Measurements from ENCODE around the gene JAG1.

The JAG1 gene

DNA sequence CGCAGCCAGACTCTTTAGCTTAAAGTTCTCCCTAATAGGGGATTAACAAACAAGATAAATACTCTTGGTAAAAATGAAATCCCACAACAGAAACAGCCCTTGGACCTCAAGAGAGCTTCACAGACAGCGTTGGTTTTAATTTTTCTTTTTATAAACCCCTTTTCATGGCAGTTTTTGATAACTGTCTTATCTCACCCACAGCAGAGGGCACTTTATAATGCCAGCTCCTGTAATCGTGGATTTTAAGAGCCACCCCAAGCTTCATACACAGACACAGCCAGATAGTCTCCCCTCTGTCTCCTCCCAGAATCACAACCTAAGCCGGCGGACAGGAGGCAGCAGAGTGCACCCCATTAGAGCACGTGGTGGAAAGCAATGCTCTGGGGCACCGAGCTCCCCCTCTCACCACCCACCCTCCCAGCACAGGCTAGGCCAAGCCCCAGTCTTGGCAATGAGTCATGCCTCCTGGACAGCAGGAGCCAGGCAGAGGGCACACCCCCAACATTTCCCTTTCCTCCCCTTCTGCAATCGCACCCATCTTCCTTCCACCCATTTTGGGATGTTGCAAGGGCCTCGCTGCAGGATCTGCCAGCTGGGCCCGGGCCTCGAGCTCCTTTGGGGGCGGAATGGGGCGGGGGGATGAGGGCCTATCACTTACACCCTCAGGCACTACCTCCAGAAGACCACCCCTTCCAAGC is 2.4 kb downstream of the JAG1 start:
- Histone ChIP-seq H3K9ac (ENCODE audit: low read depth, low read length) (no peak overlapping the region), H3K4me2 (ENCODE audit: insufficient read depth, low read length) (no peak overlapping the region), H3K4me1 (ENCODE audit: insufficient read depth, low read length) (no peaks in the 10 kb centered on the region), H2AFZ (ENCODE audit: low read depth, low read length) (no peak overlapping the region), H3K27me3 (ENCODE audit: insufficient read depth, low read length, poor library complexity) (no peaks in the 10 kb centered on the region), H3K9me3 (ENCODE audit: insufficient read depth, low read length, severe bottlenecking) (no peaks in the 10 kb centered on the region), H3K36me3 (ENCODE audit: insufficient read depth, low read length) (no peaks in the 10 kb centered on the region), H3K27ac (ENCODE audit: low read length) (no peak overlapping the region), H3K79me2 (ENCODE audit: insufficient read depth, low read length) (no peaks in the 10 kb centered on the region), H4K20me1 (ENCODE audit: insufficient read depth, low read length) (no peaks in the 10 kb centered on the region), H3K4me3 (ENCODE audit: low read depth in 1 of 2, low read length in 2 of 2) (no peak overlapping the region)
- no peak for ATAC-seq (ENCODE audit: insufficient read depth, low read depth)
- TF ChIP-seq, protein P1, sequence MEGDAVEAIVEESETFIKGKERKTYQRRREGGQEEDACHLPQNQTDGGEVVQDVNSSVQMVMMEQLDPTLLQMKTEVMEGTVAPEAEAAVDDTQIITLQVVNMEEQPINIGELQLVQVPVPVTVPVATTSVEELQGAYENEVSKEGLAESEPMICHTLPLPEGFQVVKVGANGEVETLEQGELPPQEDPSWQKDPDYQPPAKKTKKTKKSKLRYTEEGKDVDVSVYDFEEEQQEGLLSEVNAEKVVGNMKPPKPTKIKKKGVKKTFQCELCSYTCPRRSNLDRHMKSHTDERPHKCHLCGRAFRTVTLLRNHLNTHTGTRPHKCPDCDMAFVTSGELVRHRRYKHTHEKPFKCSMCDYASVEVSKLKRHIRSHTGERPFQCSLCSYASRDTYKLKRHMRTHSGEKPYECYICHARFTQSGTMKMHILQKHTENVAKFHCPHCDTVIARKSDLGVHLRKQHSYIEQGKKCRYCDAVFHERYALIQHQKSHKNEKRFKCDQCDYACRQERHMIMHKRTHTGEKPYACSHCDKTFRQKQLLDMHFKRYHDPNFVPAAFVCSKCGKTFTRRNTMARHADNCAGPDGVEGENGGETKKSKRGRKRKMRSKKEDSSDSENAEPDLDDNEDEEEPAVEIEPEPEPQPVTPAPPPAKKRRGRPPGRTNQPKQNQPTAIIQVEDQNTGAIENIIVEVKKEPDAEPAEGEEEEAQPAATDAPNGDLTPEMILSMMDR (IDR thresholded peaks at IDR 0.05; ENCODE audit: borderline replicate concordance, extremely low read depth, low read length, poor library complexity, severe bottlenecking): no peak
- no peak for TF ChIP-seq EZH2 (IDR thresholded peaks at IDR 0.05; ENCODE audit: borderline replicate concordance, low read depth, low read length, severe bottlenecking)
- DNase-seq: no peak

DNA sequence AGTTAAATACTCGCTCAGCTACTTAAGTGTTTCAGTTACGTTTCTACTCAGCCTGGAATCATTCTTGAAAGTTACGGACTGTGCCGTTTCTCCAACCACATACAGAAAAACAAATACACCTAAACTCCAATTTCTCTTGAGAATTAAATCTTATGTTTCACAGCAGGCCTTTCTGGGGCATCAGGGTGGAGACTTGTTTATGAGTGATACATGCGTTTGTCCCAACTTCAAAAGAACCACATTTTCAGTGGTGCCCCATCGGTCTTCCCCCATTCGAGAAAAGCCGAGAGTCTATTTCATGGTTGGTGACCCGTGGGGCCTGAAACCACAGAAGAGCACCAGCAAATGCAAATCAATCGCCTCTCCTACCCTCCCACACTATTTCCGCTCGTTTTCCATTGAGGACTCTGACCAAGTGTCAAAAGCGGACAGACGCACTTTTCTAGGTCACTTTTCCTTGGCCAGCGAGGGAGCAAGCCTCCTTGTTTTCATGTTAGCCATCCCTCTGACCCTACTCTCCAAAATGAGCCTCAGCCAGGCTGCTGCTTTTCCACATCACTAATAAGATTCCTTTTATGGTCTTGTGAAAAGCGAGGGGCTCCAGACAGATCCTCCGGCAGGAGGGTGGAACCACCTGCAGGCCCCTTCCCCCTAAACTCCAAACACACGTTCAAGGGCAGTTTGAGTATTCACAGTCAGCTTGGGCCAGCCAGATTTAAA is 3.1 kb downstream of the JAG1 start:
- DNase-seq: no peak
- H3K27ac ChIP-seq (ENCODE audit: low read length): no peak overlapping the region

DNA sequence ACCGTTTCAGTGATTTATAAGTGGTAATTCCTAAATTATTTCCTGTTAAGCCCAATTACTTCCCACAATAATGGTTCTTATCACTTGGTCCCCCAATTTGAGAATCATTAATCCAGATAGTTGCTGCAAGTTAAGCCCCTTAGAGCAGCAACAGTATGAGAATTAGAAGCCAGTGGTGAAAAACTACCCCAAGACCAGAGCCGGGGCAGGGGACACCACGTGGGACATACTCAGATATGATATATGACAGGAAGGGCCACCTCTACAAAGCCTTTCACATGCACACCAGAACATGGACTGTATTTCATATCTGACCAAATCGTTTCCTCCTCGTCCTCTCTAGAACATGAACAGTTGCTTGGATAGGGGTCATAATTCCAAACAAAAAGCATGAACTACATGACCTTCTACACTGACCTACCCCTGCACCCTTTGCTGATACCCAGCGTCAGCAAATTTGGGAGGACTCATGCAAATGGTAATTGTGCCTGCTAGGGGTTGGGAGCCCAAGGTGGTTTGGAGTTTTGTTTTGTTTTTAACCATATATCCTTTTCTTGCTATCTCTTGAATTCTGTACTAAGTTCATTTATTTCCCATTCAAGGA is 3.9 kb downstream of the JAG1 start:
- no peaks in the 10 kb centered on the region for H3K79me2 ChIP-seq (ENCODE audit: insufficient read depth, low read length)
- no peak overlapping the region for H3K4me2 ChIP-seq (ENCODE audit: insufficient read depth, low read length)
- no peaks in the 10 kb centered on the region for H3K4me1 ChIP-seq (ENCODE audit: insufficient read depth, low read length)
- H3K9me3 ChIP-seq (ENCODE audit: insufficient read depth, low read length, severe bottlenecking): no peaks in the 10 kb centered on the region
- H3K4me3 ChIP-seq (ENCODE audit: low read depth in 1 of 2, low read length in 2 of 2): no peak overlapping the region
- H3K27me3 ChIP-seq (ENCODE audit: insufficient read depth, low read length, poor library complexity): no peaks in the 10 kb centered on the region
- H3K36me3 ChIP-seq (ENCODE audit: insufficient read depth, low read length): no peaks in the 10 kb centered on the region
- H2AFZ ChIP-seq (ENCODE audit: low read depth, low read length): no peak overlapping the region
- no peak for TF ChIP-seq EZH2 (IDR thresholded peaks at IDR 0.05; ENCODE audit: borderline replicate concordance, low read depth, low read length, severe bottlenecking)
- TF ChIP-seq, protein P1 (IDR thresholded peaks at IDR 0.05; ENCODE audit: borderline replicate concordance, extremely low read depth, low read length, poor library complexity, severe bottlenecking): no peak
- H4K20me1 ChIP-seq (ENCODE audit: insufficient read depth, low read length): no peaks in the 10 kb centered on the region
- ATAC-seq (ENCODE audit: insufficient read depth, low read depth) (no peak), DNase-seq (no peak)
- no peak overlapping the region for H3K9ac ChIP-seq (ENCODE audit: low read depth, low read length)
- no peak overlapping the region for H3K27ac ChIP-seq (ENCODE audit: low read length)

More for the DNA sequence above, 3.1 kb downstream of the JAG1 start:
- H3K36me3 ChIP-seq (ENCODE audit: insufficient read depth, low read length): no peaks in the 10 kb centered on the region
- TF ChIP-seq EZH2 (IDR thresholded peaks at IDR 0.05; ENCODE audit: borderline replicate concordance, low read depth, low read length, severe bottlenecking): no peak
- TF ChIP-seq, protein P1 (IDR thresholded peaks at IDR 0.05; ENCODE audit: borderline replicate concordance, extremely low read depth, low read length, poor library complexity, severe bottlenecking): no peak
- H3K9me3 ChIP-seq (ENCODE audit: insufficient read depth, low read length, severe bottlenecking): no peaks in the 10 kb centered on the region
- H3K27me3 ChIP-seq (ENCODE audit: insufficient read depth, low read length, poor library complexity): no peaks in the 10 kb centered on the region
- no peak overlapping the region for H3K4me3 ChIP-seq (ENCODE audit: low read depth in 1 of 2, low read length in 2 of 2)
- no peaks in the 10 kb centered on the region for H4K20me1 ChIP-seq (ENCODE audit: insufficient read depth, low read length)
- H3K9ac ChIP-seq (ENCODE audit: low read depth, low read length): no peak overlapping the region
- no peaks in the 10 kb centered on the region for H3K4me1 ChIP-seq (ENCODE audit: insufficient read depth, low read length)
- no peaks in the 10 kb centered on the region for H3K79me2 ChIP-seq (ENCODE audit: insufficient read depth, low read length)
- no peak overlapping the region for H2AFZ ChIP-seq (ENCODE audit: low read depth, low read length)
- H3K4me2 ChIP-seq (ENCODE audit: insufficient read depth, low read length): no peak overlapping the region
- ATAC-seq (ENCODE audit: insufficient read depth, low read depth): no peak
